Measurements from ENCODE around the gene MPPED2. TPM values are rescaled to one million over a fixed set of nuclear protein-coding genes. Genes with fewer than 3 reads are reported as not detected.

Gene MPPED2
- total RNA-seq, 3 donors from 2014 or later (not counting 1 experiment from before 2014, with no cell fraction given), result 0.99 to 4.2 (median 2.5) TPM

GRCh38 chr11:30481796-30482195, 104.4 kb downstream of the MPPED2 start:
- Mint-ChIP-seq H3K36me3 (no peaks in the 10 kb centered on the region), H3K9me3 (no peaks in the 10 kb centered on the region), H3K4me1 (peaks cover 0 to 6% of the 10 kb centered on the region in 2 donors), H3K27me3 (ENCODE audit: low read depth in 2 of 2) (peaks cover 3 to 18% of the 10 kb centered on the region in 2 donors), H3K27ac (no peak overlapping the region), H3K4me3 (no peak overlapping the region)
- H3K27me3 ChIP-seq (ENCODE audit: control insufficient read depth, insufficient read depth, low read length), result peaks cover 2% of the 10 kb centered on the region
- intact Hi-C loops (cut with micrococcal nuclease), result no loop called here
- WGBS (ENCODE audit: insufficient coverage), result 89% methylated on average over 3 of the region's 4 CpGs
- no peak overlapping the region for H3K27ac ChIP-seq (ENCODE audit: low read length)
- no peaks in the 10 kb centered on the region for H3K36me3 ChIP-seq (ENCODE audit: control insufficient read depth, insufficient read depth, low read length)
- TF ChIP-seq CTCF (IDR thresholded peaks at IDR 0.05), result no peak
- no peaks in the 10 kb centered on the region for H3K9me3 ChIP-seq (ENCODE audit: control insufficient read depth, insufficient read depth, low read length)
- no peak overlapping the region for H3K4me3 ChIP-seq (ENCODE audit: low read length)
- DNase-seq (no peak), ATAC-seq (no peak)
- H3K4me1 ChIP-seq (ENCODE audit: control insufficient read depth, insufficient read depth, low read length), result no peaks in the 10 kb centered on the region

GRCh38 chr11:30481330-30481729, 104.8 kb downstream of the MPPED2 start:
- Mint-ChIP-seq H3K27ac (no peak overlapping the region), H3K36me3 (no peaks in the 10 kb centered on the region), H3K27me3 (ENCODE audit: low read depth in 2 of 2) (peaks cover 3 to 18% of the 10 kb centered on the region in 2 donors), H3K4me3 (no peak overlapping the region), H3K4me1 (peaks cover 0 to 6% of the 10 kb centered on the region in 2 donors), H3K9me3 (no peaks in the 10 kb centered on the region)
- H3K4me3 ChIP-seq (ENCODE audit: low read length), result no peak overlapping the region
- peaks cover 2% of the 10 kb centered on the region for H3K27me3 ChIP-seq (ENCODE audit: control insufficient read depth, insufficient read depth, low read length)
- 66% methylated on average over 5 of the region's 5 CpGs for WGBS (ENCODE audit: insufficient coverage)
- ATAC-seq, result no peak
- intact Hi-C loops (cut with micrococcal nuclease), result no loop called here
- no peaks in the 10 kb centered on the region for H3K9me3 ChIP-seq (ENCODE audit: control insufficient read depth, insufficient read depth, low read length)
- DNase-seq, result no peak
- no peak for TF ChIP-seq CTCF (IDR thresholded peaks at IDR 0.05)
- H3K36me3 ChIP-seq (ENCODE audit: control insufficient read depth, insufficient read depth, low read length), result no peaks in the 10 kb centered on the region
- no peak overlapping the region for H3K27ac ChIP-seq (ENCODE audit: low read length)
- H3K4me1 ChIP-seq (ENCODE audit: control insufficient read depth, insufficient read depth, low read length), result no peaks in the 10 kb centered on the region

GRCh38 chr11:30479899-30480298, 106.3 kb downstream of the MPPED2 start:
- Mint-ChIP-seq H3K4me1 (peaks cover 0 to 6% of the 10 kb centered on the region in 2 donors), H3K36me3 (no peaks in the 10 kb centered on the region), H3K27ac (no peak overlapping the region), H3K4me3 (no peak overlapping the region), H3K9me3 (no peaks in the 10 kb centered on the region), H3K27me3 (ENCODE audit: low read depth in 2 of 2) (peaks cover 3 to 18% of the 10 kb centered on the region in 2 donors)
- intact Hi-C loops (cut with micrococcal nuclease), result no loop called here
- TF ChIP-seq CTCF (IDR thresholded peaks at IDR 0.05), result no peak
- Histone ChIP-seq H3K27ac (ENCODE audit: low read length) (no peak overlapping the region), H3K36me3 (ENCODE audit: control insufficient read depth, insufficient read depth, low read length) (no peaks in the 10 kb centered on the region), H3K4me3 (ENCODE audit: low read length) (no peak overlapping the region), H3K27me3 (ENCODE audit: control insufficient read depth, insufficient read depth, low read length) (peaks cover 2% of the 10 kb centered on the region), H3K9me3 (ENCODE audit: control insufficient read depth, insufficient read depth, low read length) (no peaks in the 10 kb centered on the region), H3K4me1 (ENCODE audit: control insufficient read depth, insufficient read depth, low read length) (no peaks in the 10 kb centered on the region)
- WGBS (ENCODE audit: insufficient coverage), result 87% methylated on average over 4 of the region's 4 CpGs
- DNase-seq, result no peak
- ATAC-seq, result no peak

GRCh38 chr11:30478923-30479322, 107.2 kb downstream of the MPPED2 start:
- H3K36me3 Mint-ChIP-seq, result no peaks in the 10 kb centered on the region
- Histone ChIP-seq H3K4me1 (ENCODE audit: control insufficient read depth, insufficient read depth, low read length) (no peaks in the 10 kb centered on the region), H3K27me3 (ENCODE audit: control insufficient read depth, insufficient read depth, low read length) (peaks cover 2% of the 10 kb centered on the region), H3K27ac (ENCODE audit: low read length) (no peak overlapping the region), H3K36me3 (ENCODE audit: control insufficient read depth, insufficient read depth, low read length) (no peaks in the 10 kb centered on the region), H3K9me3 (ENCODE audit: control insufficient read depth, insufficient read depth, low read length) (no peaks in the 10 kb centered on the region), H3K4me3 (ENCODE audit: low read length) (no peak overlapping the region)
- peaks cover 3 to 18% of the 10 kb centered on the region in 2 donors for H3K27me3 Mint-ChIP-seq (ENCODE audit: low read depth in 2 of 2)
- ATAC-seq (no peak), DNase-seq (no peak)
- H3K4me3 Mint-ChIP-seq, result no peak overlapping the region
- H3K9me3 Mint-ChIP-seq, result no peaks in the 10 kb centered on the region
- 67% methylated on average over 1 of the region's 3 CpGs for WGBS (ENCODE audit: insufficient coverage)
- no peak for TF ChIP-seq CTCF (IDR thresholded peaks at IDR 0.05)
- peaks cover 0 to 6% of the 10 kb centered on the region in 2 donors for H3K4me1 Mint-ChIP-seq
- intact Hi-C loops (cut with micrococcal nuclease), result no loop called here
- no peak overlapping the region for H3K27ac Mint-ChIP-seq

Data from natural killer cell (primary cell).